Posterior vena cava (tissue), 2 donors: ENCODE results near the gene SFMBT1. TPM values are rescaled to one million over a fixed set of nuclear protein-coding genes. Genes with fewer than 3 reads are reported as not detected.

Experiments used
- DNase-seq: peaks from one replicate; pipeline ENCODE4 v3.0.0-alpha.2; 2020; ENCODE audit warnings: low spot score
- intact Hi-C, 2 donors: fragments of 100-400 bp; cut with DNase I; formaldehyde crosslinking; loops; one replicate each; pipeline versions ENCODE4 v1.14.1 to v1.14.2; 2022 to 2023
- long read RNA-seq, 2 donors: library from polyadenylated mRNA; unstranded; transcript quantifications; one replicate each; pipeline ENCODE4 v2.0.0, GENCODE V29; 2020 to 2021
- total RNA-seq, 2 donors: library from RNA; stranded (reverse); fragmentation: NEBNext Ultra II Directional; extraction: Animal tissue kit (Norgen Biotek cat#: 25700); gene quantifications; one replicate each; pipeline ENCODE4 v1.2.1, GENCODE V29; 2021
- donor health status: DM: yes; HTN: yes; CAD: no.
- donor health status: DM: yes; HTN: yes; CAD: no.

Gene SFMBT1, protein sequence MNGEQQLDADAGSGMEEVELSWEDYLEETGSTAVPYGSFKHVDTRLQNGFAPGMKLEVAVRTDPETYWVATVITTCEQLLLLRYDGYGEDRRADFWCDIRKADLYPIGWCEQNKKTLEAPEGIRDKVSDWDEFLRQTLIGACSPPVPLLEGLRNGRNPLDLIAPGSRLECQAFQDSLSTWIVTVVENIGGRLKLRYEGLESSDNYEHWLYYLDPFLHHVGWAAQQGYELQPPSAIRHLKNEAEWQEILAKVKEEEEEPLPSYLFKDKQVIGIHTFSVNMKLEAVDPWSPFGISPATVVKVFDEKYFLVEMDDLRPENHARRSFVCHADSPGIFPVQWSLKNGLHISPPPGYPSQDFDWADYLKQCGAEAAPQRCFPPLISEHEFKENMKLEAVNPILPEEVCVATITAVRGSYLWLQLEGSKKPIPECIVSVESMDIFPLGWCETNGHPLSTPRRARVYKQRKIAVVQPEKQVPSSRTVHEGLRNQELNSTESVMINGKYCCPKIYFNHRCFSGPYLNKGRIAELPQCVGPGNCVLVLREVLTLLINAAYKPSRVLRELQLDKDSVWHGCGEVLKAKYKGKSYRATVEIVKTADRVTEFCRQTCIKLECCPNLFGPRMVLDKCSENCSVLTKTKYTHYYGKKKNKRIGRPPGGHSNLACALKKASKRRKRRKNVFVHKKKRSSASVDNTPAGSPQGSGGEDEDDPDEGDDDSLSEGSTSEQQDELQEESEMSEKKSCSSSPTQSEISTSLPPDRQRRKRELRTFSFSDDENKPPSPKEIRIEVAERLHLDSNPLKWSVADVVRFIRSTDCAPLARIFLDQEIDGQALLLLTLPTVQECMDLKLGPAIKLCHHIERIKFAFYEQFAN
- total RNA-seq = 1 to 10 TPM; 9.4 to 9.8 TPM
- long read RNA-seq, donor 1, partial matches to known transcripts = 2 of 5 reads
- long read RNA-seq, donor 1, other reads (novel, unspliced or antisense) = 3 of 5 reads
- long read RNA-seq, donor 2, partial matches to known transcripts = 18 of 28 reads
- long read RNA-seq, donor 2, other reads (novel, unspliced or antisense) = 10 of 28 reads

- peak; percentile 86 for DNase-seq
- intact Hi-C loops = no loop called here
These were observed at the start of gene SFMBT1 for GRCh38 chr3:53045518-53046170. TSS of gene SFMBT1 (minus strand) at chr3:53046073. CDS start at chr3:52969128, 76,945 bp downstream.

GRCh38 chr3:53092942-53093341 is 47.1 kb upstream of the SFMBT1 start:
- no peak for DNase-seq
- intact Hi-C loops = no loop called here

- no peak for DNase-seq
- intact Hi-C loops = no loop called here
These were observed 46.3 kb upstream of the SFMBT1 start for GRCh38 chr3:53092216-53092615.

- no peak for DNase-seq
- intact Hi-C loops = no loop called here
These were observed 45.1 kb upstream of the SFMBT1 start for GRCh38 chr3:53091011-53091410.

DNA sequence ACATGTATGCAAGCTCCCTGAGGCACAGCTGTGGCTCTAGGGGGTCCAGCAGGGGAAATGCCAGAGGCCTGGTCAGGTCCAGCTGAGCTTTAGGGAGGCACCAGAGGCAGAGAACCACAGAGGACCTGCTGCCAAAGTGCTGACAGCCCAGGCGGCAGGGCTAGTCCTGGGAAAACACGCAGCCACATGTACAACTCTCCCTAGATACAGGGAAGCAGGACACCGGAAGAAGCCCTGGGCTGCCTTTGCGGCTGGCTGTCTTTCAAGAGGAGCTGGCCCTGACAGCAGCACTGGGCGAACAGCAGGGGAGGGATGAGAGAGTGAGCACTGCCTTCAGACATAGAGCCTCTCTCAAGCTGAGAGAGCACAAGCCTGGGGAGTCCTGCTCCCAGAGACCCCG is 43.6 kb upstream of the SFMBT1 start:
- intact Hi-C loops = no loop called here
- DNase-seq = no peak

DNA sequence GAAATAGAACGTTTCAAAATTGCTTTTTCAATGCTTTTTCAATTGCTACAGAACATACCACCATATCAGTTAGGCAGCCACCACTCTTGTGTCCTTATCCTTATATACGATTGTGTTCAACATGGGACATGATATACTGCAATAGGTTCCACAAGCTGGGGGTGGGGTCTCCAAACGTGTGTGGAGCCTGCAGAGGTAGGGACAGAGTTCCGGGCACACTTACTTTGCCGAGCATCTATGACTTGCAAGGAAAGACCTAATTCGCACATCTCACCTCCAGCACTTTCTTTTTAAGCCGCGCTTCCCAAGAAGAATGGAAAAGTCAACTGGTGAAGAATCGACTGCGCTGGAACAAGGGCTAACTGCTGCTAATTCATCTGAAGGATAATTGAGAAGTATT is 39.6 kb upstream of the SFMBT1 start:
- intact Hi-C loops = no loop called here

DNA sequence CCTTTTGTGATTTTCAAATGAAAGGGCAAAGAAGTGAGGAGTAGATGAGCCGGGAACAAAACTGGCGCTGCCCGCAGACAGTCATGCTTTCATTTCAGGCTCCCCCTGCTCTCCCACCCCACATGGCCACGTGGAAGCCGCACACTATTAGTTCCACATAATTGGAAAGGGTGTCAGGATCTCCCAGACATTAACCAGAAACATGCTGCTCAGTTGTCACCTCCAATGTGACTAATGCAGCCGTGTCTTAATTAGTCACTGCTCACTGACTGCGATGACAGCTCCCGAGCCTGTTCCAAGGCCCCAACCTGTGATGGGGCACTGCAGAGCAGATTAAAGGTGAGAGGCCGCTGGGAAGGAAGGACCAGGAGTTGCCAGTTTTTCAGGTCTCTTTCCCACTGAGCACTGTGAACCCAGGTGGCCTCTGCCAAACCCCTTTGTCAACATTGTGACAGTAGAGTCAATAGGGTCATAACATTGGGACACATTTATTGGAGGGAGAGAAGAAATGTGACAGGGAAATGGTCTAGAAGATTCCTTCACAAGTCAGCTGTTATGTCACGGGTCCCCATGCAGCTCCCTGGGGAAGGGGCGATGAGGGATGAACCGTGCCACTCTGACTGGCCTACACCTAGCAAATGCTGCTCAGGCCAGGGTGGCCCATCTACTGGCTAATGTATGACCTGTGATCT is 38.6 kb upstream of the SFMBT1 start:
- intact Hi-C loops = no loop called here
- peak; percentile 53 for DNase-seq

More for the DNA sequence above, 39.6 kb upstream of the SFMBT1 start:
- DNase-seq = no peak

- DNase-seq = peak; percentile 51
- intact Hi-C loops = no loop called here
These were observed 38.1 kb upstream of the SFMBT1 start for GRCh38 chr3:53083949-53084309.

GRCh38 chr3:53083521-53083920 is 37.6 kb upstream of the SFMBT1 start:
- intact Hi-C loops = no loop called here
- DNase-seq = peak; percentile 77

DNA sequence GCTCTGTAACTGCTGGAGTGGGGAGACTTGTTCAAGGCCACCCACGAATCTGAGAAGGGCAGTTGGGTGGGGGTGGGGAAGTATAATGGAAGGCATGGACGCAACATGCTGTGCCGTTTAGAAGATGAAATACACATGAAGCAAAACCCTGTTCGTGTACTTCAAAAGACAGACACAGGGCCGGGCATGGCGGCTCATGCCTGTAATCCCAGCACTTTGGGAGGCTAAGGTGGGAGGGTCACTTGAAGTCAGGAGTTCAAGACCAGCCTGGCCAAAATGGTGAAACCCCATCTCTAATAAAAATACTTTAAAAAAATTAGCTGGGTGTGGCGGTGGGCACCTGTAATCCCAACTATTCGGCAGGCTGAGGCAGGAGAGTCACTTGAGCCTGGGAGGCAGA is 36.9 kb upstream of the SFMBT1 start:
- DNase-seq = peak; percentile 56
- intact Hi-C loops = no loop called here

- intact Hi-C loops = no loop called here
- peak; percentile 25 for DNase-seq
These were observed 35.4 kb upstream of the SFMBT1 start for GRCh38 chr3:53081318-53081717.

GRCh38 chr3:53080612-53081205 is 34.8 kb upstream of the SFMBT1 start:
- intact Hi-C loops = no loop called here
- DNase-seq = peak; percentile 35

DNA sequence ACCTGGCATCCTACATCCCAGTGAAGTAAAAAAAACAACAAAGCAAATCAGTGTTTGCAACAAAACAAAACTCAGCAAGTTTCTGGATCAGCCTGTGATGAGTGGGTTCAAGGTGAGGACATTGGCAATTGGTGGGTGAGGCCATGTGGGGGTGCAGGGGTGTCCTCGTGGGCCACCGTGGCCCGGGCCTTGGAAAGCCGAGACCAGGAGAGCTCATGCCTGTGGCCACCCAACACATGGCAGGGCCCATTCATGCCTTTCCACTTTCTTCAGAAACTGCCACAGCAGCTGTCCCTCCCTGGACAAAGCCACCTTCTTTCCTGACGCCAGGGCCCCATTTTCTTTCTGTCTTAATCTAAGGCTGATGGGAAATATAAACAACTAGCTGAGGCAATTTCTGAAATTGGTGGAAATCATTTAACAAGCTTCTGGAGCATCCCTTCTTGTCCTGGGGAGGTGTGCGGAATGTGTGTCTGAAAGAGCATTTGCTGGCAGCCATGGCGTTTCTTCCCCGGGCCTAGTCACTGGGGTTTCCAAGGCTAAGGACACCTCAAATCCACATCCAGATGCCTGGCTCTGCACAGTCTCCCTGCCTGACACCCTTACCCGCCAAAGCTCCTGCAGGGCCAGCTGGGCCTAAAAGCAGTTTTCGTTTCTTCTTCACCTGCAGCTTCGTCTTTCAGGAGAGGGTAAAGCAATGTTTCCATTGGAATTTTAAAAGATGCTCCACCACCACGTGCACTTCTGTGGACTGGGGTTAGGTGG is 34.1 kb upstream of the SFMBT1 start:
- intact Hi-C loops = loop anchor here in 1 of 2 donors (10.0 kb wide), 2 partner anchors 145 to 335 kb away; no protein-coding TSS in a partner anchor
- DNase-seq = peak; percentile 57

DNA sequence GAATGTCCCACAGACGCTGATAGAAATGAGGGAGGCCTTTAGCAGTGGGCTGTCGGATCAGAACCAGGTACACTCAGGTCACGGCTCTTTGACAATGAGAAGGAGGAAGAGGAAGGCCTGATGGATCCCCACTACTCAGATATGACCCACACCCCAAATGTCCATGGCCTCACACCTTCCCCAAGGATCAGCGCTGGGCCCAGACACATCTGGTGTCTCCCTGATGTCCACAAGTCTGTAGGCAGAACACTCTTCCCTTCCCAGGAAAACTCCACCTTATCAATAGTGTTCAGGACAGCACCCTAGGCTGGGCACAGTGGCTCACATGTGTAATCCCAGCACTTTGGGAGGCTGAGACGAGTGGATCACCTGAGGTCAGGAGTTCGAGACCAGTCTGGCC is 33.3 kb upstream of the SFMBT1 start:
- DNase-seq = peak; percentile 6
- intact Hi-C loops = loop anchor here in 1 of 2 donors (10.0 kb wide), 2 partner anchors 144 to 334 kb away; no protein-coding TSS in a partner anchor

DNA sequence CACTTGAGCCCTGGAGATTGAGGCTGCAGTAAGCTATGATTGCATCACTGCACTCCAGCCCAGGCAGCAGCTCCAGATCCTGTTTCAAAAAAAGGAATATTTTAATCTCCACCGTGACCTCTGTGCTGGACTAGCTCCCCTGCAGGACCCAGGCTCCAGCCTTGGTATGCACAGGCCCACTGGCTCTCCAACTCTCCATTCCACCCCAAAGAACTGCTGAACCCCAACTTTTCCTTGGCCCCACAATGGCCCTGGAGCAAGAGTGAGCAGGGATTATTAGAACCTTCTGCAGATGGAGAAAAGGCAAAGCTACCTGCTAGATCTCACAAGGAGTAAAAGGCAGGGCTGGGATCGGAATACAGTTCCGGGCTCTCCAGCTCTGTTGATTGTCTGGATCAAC is 32.8 kb upstream of the SFMBT1 start:
- DNase-seq = peak; percentile 68
- intact Hi-C loops = loop anchor here in 1 of 2 donors (10.0 kb wide), 2 partner anchors 144 to 334 kb away; no protein-coding TSS in a partner anchor

DNA sequence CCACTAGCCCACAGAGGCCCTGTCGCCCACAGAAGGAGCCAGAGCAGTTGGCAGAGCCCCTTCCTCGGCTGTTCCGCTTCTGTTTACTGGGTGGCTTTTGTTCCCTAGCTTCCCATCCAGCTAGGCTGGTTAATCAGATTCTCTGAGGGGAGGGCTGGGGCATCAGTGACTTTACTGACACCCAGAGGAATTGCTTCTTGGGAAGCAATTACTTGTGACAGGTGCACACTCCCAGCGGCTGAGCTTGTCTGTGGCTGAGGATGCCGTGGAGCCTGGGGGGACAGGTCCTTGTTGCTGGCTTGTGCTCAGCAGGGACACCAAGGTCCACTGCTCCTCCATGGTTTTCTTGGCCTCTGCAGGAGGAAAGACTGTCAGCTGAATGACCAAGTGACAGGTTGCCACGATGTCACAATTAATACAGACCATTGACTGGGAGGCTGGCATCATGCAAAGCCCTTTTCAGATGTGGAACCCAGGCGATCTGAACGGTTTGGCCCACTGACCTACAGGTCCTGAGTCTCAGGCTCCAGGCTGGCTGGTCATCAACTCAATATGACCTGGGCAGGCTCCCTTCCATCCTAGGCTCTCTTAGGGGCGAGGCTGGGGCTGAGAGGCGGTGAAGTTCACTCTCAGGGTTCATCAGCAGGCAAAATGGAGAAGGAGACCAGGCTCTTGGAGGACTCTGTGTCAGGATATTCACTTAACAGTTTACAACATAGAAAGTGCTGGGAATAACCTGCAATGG is 31.8 kb upstream of the SFMBT1 start:
- peak; percentile 76 for DNase-seq
- intact Hi-C loops = loop anchor here in 1 of 2 donors (10.0 kb wide), 2 partner anchors 143 to 333 kb away; no protein-coding TSS in a partner anchor

GRCh38 chr3:53075743-53076140 is 29.9 kb upstream of the SFMBT1 start:
- DNase-seq = no peak
- intact Hi-C loops = loop anchor here in 1 of 2 donors (10.0 kb wide), 2 partner anchors 141 to 331 kb away; no protein-coding TSS in a partner anchor
